Activated CD4-positive, alpha-beta T cell treated with anti-CD3 and anti-CD28 coated beads for 4 hours (primary cell): ENCODE measurements around the gene ABCG8.
"Not testable (repeated sequence)": the region's sequence is repeated elsewhere in the genome, so short reads cannot be mapped to it uniquely, and the experiment has no call there.

Source experiments
- DNase-seq, 2 donors: peaks; one replicate each; pipeline ENCODE4 v3.0.0-alpha.2; 2020

ABCG8 gene

GRCh38 chr2:43874776-43875451 is 36.1 kb downstream of the ABCG8 start:
- DNase-seq = no peak

DNA sequence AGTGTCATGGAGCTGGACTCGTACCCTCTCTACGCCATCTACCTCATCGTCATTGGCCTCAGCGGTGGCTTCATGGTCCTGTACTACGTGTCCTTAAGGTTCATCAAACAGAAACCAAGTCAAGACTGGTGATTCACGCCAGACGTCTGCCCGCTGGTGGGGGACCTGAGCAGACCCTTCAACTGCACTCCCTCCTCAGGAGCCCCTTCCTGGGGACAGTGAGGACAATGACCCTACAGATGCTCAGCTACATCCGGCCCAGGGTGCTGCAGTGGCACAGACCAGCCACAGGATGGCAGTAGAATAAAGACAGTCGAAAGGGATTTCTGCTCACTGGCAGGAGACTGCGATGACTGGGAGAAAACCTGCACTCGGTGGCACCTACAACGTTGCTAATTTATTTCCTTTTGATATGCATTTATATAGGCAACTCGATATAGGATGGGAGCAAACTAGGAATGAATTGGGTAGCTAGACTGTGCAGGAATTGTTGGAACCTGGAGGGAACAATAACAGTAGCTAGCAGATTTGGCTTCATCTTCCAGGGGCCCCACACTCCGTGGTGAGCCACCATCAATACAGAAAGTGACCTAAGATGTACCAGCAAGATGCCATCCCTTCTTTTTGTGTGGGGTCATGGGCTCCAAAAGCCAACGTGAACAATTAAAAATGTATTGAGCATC is 39.2 kb downstream of the ABCG8 start:
- peak; percentile 24 to 55 for DNase-seq

DNA sequence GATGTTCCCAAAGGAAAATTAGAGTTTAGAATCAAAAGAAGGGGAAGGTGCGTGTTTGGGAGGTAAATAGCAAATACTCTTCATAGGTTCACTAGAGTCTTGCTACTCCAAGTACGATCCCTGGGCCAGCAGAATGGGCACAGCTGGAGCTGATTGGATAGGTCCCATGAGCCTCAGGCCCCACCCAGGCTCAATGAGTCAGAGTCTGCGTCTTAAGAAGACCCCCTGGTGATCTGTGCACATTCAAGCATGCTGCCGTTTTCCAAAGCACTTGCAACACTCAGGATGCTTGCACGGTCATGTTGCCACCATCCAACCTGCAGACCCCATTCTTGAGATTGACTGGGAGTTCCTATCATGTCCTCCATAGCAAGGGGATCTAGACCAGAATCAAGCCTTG is 40.5 kb downstream of the ABCG8 start:
- DNase-seq = no peak

- no peak for DNase-seq
Measured at GRCh38 chr2:43880471-43880870, 41.7 kb downstream of the ABCG8 start.

DNA sequence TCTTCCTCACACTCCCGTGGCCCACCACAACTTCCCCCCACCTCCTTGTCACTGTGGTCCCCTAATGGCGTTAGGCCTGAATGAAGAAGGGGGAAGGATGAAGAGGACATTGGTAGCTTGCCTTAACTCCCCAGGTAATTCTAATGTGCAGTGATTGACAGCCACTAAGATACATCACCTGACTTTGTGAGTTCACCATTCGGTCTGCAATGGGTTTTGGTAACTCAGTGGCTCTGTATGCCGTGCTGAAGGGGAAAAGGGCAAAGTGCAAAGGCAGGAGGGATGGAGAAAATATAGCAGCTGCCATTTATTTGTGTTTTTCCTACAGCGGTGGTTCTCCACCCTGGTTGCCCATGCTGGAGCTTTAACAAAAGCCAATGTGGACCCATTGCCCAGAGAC is 42.2 kb downstream of the ABCG8 start:
- DNase-seq = no peak

GRCh38 chr2:43882312-43882711 is 43.5 kb downstream of the ABCG8 start:
- no peak for DNase-seq

DNA sequence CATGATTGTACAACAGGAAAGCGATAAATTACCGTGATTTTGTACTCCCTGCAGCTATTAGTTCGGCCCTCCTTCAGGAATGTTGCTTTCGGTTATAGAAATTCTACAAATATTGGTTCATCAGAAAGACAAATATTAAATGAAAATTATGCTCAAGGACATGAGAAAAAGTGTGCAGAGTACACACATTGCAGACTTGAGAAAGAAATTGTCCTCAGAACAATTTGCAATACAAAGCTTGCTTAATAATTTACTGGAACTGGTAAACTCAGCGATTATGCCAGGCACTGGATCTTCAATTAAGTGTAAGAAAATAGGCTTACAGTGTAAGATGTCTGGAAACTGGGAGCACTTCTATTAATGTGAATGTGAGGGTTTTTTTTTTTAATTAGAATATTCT is 45.9 kb downstream of the ABCG8 start:
- DNase-seq = no peak

GRCh38 chr2:43885132-43885632 is 46.4 kb downstream of the ABCG8 start:
- DNase-seq = no peak

DNA sequence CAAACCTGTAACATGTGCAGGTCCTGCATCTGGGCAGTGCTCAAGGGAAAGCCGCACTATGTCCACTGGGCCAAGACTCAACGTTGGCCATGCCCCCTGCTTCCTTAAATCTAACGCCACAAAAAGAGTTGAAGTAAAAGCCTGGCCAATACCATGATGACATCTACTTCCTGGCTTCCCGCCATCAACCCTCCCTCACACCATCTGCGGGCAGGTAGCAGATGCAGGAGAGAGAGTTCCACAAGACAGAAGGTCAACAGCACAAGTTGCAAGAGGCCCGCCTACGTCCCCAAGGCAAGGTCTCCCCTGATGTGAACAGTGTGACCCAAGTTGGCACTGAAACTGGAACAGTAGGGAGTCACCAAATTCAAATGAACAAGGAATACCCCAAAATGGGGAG is 48.4 kb downstream of the ABCG8 start:
- no peak for DNase-seq

DNA sequence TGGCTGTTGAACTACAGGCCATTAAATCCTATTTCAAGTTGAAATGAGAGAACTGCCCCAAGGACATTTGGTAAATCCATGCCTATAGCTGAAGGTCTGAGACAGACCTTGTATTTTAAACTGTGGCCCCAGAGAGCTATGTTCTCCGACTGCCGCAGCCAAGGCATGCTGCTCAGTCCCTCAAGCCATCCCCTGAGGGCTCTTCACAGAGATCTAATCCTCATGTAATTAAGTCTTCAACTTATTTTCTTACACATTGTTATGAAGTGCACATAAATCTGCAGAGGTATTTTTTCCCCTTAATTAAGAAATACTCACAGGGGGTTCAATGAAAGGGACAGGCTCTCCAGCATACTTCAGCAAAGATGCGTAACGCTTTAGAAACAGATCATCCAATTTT is 50.6 kb downstream of the ABCG8 start:
- no peak for DNase-seq

- DNase-seq = no peak
Measured at GRCh38 chr2:43890855-43891254, 52.1 kb downstream of the ABCG8 start.

DNA sequence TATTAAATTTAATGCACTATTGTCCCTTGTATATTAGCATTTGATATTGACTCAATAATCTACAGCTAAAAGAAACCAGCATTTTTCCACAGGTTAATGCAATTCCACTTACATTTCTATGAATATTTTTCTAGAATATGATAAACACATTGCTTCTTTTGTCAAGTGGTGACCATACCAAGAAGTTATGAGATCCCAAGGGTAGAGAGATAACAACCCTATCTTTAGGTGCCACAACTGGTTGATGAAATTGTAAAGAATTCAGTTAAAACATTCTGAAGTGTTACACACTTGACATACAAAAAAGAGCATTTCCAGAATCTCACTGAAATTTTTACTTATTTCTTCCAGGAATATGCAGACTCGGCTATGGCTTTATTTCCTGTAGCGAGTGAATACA is 56.0 kb downstream of the ABCG8 start:
- no peak for DNase-seq

- DNase-seq = no peak
Measured at GRCh38 chr2:43896906-43897305, 58.1 kb downstream of the ABCG8 start.

- no peak for DNase-seq
Measured at GRCh38 chr2:43897492-43897891, 58.7 kb downstream of the ABCG8 start.

GRCh38 chr2:43898134-43898837 is 59.5 kb downstream of the ABCG8 start:
- DNase-seq = no peak

DNA sequence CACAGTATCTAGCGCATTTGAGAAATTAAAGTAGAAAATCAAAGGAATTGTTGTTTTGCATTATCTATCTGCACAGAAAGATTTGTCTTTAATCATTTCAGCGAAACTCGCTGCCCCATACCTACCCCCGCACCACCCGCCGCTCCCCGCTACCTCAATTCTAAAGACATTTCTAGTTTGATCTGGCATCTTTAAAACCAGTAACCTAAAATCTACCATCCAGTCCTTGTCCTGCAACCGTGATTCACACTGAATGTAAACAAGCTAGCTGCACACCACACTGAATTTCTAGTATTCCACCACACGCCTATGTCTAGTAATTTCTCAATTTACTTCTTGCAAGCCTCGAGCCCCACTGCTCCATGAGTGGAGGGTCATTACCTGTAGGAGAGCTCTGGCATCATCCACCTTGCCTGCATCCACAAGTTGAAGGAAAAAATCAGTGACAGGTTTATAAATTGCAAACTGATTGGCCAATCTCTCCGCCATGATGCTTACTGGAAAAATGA is 60.1 kb downstream of the ABCG8 start:
- no peak for DNase-seq

GRCh38 chr2:43899589-43899988 is 60.8 kb downstream of the ABCG8 start:
- no peak for DNase-seq

DNA sequence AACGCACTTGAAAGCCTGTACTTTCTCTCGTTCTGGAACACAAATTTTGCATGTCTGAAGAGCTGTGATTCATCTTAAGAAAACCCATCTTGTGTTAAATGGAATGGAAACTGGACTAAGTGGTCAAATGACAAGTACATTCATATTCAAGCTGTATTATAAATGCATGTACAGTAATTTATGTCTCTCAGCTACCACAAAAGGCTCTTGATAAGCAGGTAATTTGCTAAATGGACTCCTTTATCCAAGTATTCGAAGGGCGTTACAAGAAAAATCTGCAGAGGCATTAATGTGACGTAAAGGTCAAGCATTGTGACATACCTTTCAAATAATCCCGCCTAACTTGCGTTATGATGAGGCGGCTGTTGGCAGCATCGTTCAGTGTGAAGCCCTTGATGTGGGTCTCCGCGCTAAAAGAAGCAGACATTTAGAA is 66.6 kb downstream of the ABCG8 start:
- no peak for DNase-seq

DNA sequence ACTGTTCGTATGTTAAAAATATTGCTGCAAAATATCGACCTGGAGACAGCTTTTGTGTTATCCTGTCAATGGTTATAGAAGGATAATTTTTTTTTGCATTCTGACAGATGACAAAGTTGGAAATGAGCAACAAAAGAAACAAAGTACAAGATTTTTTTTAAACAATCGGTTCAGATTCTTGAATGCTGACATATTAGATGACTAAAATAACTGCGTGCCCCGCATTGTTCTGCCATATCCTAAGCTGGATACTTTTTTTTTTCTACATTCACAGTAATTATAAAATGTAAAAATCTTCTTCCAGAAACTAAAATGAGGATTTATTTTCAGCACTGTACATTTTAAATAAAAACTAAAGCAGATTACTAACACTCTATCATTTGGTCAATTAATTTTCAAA is 67.1 kb downstream of the ABCG8 start:
- DNase-seq = no peak

- DNase-seq = no peak
Measured at GRCh38 chr2:43906448-43907109, 67.8 kb downstream of the ABCG8 start.

- DNase-seq = not testable (repeated sequence)
Measured at GRCh38 chr2:43911136-43911790, 72.5 kb downstream of the ABCG8 start.

GRCh38 chr2:43924463-43924862 is 85.7 kb downstream of the ABCG8 start:
- DNase-seq = no peak

DNA sequence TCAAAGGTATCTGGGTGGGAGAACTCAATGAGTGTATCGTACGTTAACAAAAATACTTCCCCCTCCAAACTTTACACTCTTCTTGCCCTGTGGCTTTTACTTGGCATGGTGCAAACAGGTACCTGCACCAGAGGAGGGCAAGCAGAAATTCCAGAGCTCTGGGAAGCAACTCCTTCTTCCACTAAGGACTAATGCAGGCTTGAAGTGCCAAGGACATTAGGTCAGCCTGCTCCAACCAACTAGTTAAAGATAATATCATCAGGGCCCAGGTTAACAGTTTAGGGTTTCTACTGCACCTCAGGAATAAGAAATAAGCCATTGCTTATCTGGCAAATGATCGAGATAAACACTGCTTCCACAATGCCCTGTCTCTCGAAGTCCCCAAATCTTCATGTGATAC is 86.7 kb downstream of the ABCG8 start:
- DNase-seq = no peak
